Caco-2 (cell line): ENCODE measurements around the gene CEP164. TPM values are rescaled to one million over a fixed set of nuclear protein-coding genes. Genes with fewer than 3 reads are reported as not detected.

ENCODE experiments used
- BruUV-seq: library from RNA; stranded (reverse); fragments of 400-500 nt; replicated peaks from 2 replicates; lab custom pipeline; 2021; lab: Mats Ljungman, UMichigan
- CTCF ChIA-PET: fragments of 300-600 bp; sonication (Branson Sonifier 250); formaldehyde crosslinking; loops from one replicate; lab custom pipeline; 2022; ENCODE audit warnings: antibody characterized with exemption; lab: Charles Lee
- POLR2A ChIA-PET: fragments of 300-600 bp; sonication (Branson Sonifier 250); formaldehyde crosslinking; loops from one replicate; lab custom pipeline; 2022; ENCODE audit warnings: antibody characterized with exemption; lab: Charles Lee
- DNase-seq, 2 experiments: peaks; one replicate each; pipeline versions ENCODE4 v3.0.0 to v3.0.0-alpha.2; 2020 to 2022
- H3K27me3 ChIP-seq: replicated peaks from 2 replicates; pipeline ENCODE4 v1.6.0; 2011; ENCODE audit warnings: low read length; ENCODE audit not compliant: control insufficient read depth, insufficient read depth
- H3K36me3 ChIP-seq: 2 replicates; pipeline ENCODE4 v1.5.1; 2011; ENCODE audit warnings: low read length; ENCODE audit not compliant: control insufficient read depth, insufficient read depth
- H3K4me1 ChIP-seq: fragments of 250-450 bp; sonication (Bioruptor Pico); 2 replicates; pipeline ENCODE4 v1.5.1; 2020; ENCODE audit warnings: mild to moderate bottlenecking
- H3K4me3 ChIP-seq: 2 replicates; pipeline ENCODE4 v1.5.1; 2011; ENCODE audit warnings: low read depth, mild to moderate bottlenecking, control low read depth, low read length
- H3K9me3 ChIP-seq: fragments of 250-450 bp; sonication (Bioruptor Pico); 2 replicates; pipeline ENCODE4 v1.5.1; 2020; ENCODE audit warnings: mild to moderate bottlenecking, moderate library complexity
- H3K27ac Mint-ChIP-seq: one replicate; pipeline ENCODE4 v1.8.0; 2022; ENCODE audit warnings: mixed read lengths; ENCODE audit not compliant: unreplicated experiment
- H3K27me3 Mint-ChIP-seq: one replicate; pipeline ENCODE4 v1.8.0; 2022; ENCODE audit warnings: mixed read lengths; ENCODE audit not compliant: insufficient read depth, unreplicated experiment
- H3K36me3 Mint-ChIP-seq: one replicate; pipeline ENCODE4 v1.8.0; 2022; ENCODE audit warnings: mild to moderate bottlenecking, mixed read lengths; ENCODE audit not compliant: insufficient read depth, unreplicated experiment
- H3K4me1 Mint-ChIP-seq: one replicate; pipeline ENCODE4 v1.8.0; 2022; ENCODE audit warnings: low read depth, mixed read lengths; ENCODE audit not compliant: unreplicated experiment
- H3K4me3 Mint-ChIP-seq: one replicate; pipeline ENCODE4 v1.8.0; 2022; ENCODE audit warnings: mild to moderate bottlenecking, moderate library complexity, mixed read lengths; ENCODE audit not compliant: unreplicated experiment
- H3K9me3 Mint-ChIP-seq: one replicate; pipeline ENCODE4 v1.8.0; 2022; ENCODE audit warnings: mixed read lengths; ENCODE audit not compliant: unreplicated experiment
- intact Hi-C: fragments of 100-400 bp; cut with micrococcal nuclease; formaldehyde crosslinking; loops from one replicate; pipeline ENCODE4 v1.10.0; 2022; ENCODE audit not compliant: unreplicated experiment
- total RNA-seq: library from RNA; stranded (reverse); gene quantifications from 2 replicates; pipeline ENCODE4 v1.2.3, GENCODE V29; 2022
- TF ChIP-seq, protein P1 (sequence below), 2 experiments: fragments of 200-600 bp in 1 of 2; IDR thresholded peaks; 1 replicate in 1 of 2; 2 replicates in 1 of 2; pipeline versions ENCODE4 v1.5.1 to v1.8.0; 2011 to 2022; ENCODE audit warnings: antibody characterized with exemption in 1 of 2, control low read depth in 1 of 2, inconsistent platforms in 1 of 2, low read depth in 1 of 2, low read length in 1 of 2, mild to moderate bottlenecking in 1 of 2, moderate library complexity in 1 of 2; ENCODE audit not compliant: insufficient read depth in 1 of 2, severe bottlenecking in 1 of 2, unreplicated experiment in 1 of 2

The CEP164 gene
- total RNA-seq, 1 experiment from 2014 or later = 48.9 TPM

DNA sequence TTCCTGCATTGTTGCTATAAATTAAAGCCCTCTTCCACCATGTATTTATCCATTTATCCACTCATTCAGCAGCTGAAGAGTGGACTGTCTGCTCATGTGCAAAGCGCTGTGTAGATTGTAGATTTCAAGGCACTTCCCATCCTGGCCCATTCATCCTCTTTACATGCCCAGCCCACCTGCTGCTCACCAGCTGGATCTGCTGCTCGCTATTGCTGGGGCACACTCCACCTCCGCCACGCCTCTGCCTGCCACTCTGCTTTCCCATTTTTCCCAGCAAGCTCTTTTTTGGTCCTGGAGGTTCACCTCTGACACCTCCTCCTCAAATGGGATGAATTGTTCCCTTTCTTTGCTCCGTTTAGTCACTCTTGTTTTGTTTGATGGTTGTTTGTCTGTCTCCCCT is 48.3 kb downstream of the CEP164 start:
- no peaks in the 10 kb centered on the region for H3K27me3 ChIP-seq
- no peak overlapping the region for H3K4me3 ChIP-seq
- CTCF ChIA-PET = no interaction called here
- no TSS peak for BruUV-seq
- no peaks in the 10 kb centered on the region for H3K9me3 ChIP-seq
- intact Hi-C loops = no loop called here
- Mint-ChIP-seq H3K4me3 (no peak overlapping the region), H3K4me1 (no peaks in the 10 kb centered on the region), H3K27me3 (no peaks in the 10 kb centered on the region), H3K9me3 (no peaks in the 10 kb centered on the region), H3K36me3 (peaks cover 16% of the 10 kb centered on the region), H3K27ac (no peak overlapping the region)
- no peaks in the 10 kb centered on the region for H3K36me3 ChIP-seq
- H3K4me1 ChIP-seq = no peaks in the 10 kb centered on the region
- no peak for DNase-seq
- TF ChIP-seq, protein P1, sequence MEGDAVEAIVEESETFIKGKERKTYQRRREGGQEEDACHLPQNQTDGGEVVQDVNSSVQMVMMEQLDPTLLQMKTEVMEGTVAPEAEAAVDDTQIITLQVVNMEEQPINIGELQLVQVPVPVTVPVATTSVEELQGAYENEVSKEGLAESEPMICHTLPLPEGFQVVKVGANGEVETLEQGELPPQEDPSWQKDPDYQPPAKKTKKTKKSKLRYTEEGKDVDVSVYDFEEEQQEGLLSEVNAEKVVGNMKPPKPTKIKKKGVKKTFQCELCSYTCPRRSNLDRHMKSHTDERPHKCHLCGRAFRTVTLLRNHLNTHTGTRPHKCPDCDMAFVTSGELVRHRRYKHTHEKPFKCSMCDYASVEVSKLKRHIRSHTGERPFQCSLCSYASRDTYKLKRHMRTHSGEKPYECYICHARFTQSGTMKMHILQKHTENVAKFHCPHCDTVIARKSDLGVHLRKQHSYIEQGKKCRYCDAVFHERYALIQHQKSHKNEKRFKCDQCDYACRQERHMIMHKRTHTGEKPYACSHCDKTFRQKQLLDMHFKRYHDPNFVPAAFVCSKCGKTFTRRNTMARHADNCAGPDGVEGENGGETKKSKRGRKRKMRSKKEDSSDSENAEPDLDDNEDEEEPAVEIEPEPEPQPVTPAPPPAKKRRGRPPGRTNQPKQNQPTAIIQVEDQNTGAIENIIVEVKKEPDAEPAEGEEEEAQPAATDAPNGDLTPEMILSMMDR (IDR thresholded peaks at IDR 0.05; ENCODE audit: insufficient read depth in 1 of 2, low read depth in 1 of 2, low read length in 1 of 2, severe bottlenecking in 1 of 2, unreplicated experiment in 1 of 2) = no peak
- POLR2A ChIA-PET = no interaction called here

DNA sequence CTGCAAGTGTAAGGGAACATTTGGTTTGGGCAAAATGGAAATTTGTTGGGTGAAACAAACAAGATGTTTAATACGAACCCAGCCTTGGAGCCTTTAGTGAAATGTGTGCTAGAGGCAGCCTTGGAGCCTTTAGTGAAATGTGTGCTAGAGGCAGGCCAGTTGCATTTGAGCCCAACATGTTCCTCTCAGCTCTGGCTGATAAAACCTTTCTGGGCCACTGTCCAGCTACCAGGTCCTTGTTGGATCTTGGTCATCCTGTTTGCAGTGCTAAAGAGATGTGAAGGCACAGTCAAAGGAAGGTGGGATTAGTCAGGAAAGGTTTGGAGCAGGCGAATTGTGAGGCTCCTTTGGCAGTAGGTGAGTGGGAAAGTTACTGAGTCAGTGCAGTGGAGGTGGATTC is 48.9 kb downstream of the CEP164 start:
- ChIA-PET CTCF (interaction anchor here (1.0 kb wide), 1 partner anchor 50 kb away, joined by 4 read pairs; no protein-coding TSS in a partner anchor), POLR2A (no interaction called here)
- Mint-ChIP-seq H3K4me3 (no peak overlapping the region), H3K36me3 (peaks cover 14% of the 10 kb centered on the region), H3K27ac (no peak overlapping the region), H3K27me3 (no peaks in the 10 kb centered on the region), H3K4me1 (no peaks in the 10 kb centered on the region), H3K9me3 (no peaks in the 10 kb centered on the region)
- Histone ChIP-seq H3K4me3 (no peak overlapping the region), H3K9me3 (no peaks in the 10 kb centered on the region), H3K4me1 (no peaks in the 10 kb centered on the region), H3K36me3 (no peaks in the 10 kb centered on the region), H3K27me3 (no peaks in the 10 kb centered on the region)
- DNase-seq = no peak
- no TSS peak for BruUV-seq
- TF ChIP-seq, protein P1 (IDR thresholded peaks at IDR 0.05; ENCODE audit: insufficient read depth in 1 of 2, low read depth in 1 of 2, low read length in 1 of 2, severe bottlenecking in 1 of 2, unreplicated experiment in 1 of 2) = no peak
- intact Hi-C loops = no loop called here

DNA sequence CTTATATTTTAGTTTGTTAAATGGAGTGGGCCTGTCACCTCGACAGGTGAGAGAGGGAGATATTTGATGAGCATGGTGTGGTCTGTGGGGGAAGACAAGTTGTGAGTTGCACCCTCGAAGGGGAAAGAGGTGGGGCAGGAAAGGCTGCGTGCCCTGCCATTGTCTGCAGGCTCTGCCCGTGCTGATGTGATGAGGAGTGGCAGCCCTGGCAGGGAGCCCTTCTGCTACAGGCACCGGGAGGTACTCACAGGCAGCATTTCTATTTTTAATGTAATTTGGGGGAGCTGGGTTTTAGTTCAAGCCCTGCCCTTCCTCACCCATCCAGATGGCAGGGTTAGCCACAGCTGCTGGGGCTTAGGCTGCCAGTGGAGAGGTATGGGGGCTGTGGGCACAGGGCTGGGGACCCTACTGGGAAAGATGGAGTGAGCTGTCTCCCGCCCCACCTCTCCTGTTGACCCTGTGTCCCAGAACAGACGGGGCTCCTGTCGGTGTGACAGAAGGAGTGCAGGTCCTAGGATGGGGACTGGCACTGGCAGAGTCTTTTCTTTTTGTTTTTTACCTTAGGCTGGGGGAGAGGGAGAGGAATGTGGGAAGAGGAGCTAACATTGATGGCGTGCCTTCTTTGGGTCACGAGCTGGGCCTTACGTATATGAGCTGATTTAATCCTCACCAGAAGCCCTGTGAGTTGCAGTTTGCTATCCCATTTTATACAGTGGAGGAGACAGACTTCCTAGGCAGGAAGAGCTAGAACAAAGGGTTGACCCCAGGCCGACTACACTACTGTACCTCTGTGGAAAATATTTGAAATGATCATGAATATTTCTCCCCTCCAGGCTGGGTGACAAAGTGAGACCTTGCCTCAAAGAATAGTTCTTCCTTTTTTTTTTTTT is 51.6 kb downstream of the CEP164 start:
- TF ChIP-seq, protein P1 (IDR thresholded peaks at IDR 0.05; ENCODE audit: insufficient read depth in 1 of 2, low read depth in 1 of 2, low read length in 1 of 2, severe bottlenecking in 1 of 2, unreplicated experiment in 1 of 2) = no peak
- Mint-ChIP-seq H3K9me3 (no peaks in the 10 kb centered on the region), H3K27ac (no peak overlapping the region), H3K4me1 (no peaks in the 10 kb centered on the region), H3K27me3 (no peaks in the 10 kb centered on the region), H3K4me3 (no peak overlapping the region), H3K36me3 (no peaks in the 10 kb centered on the region)
- Histone ChIP-seq H3K4me3 (no peak overlapping the region), H3K36me3 (peaks cover 2% of the 10 kb centered on the region; the same call in 1 of the 2 replicates), H3K9me3 (no peaks in the 10 kb centered on the region), H3K4me1 (no peaks in the 10 kb centered on the region), H3K27me3 (no peaks in the 10 kb centered on the region)
- BruUV-seq = no TSS peak
- CTCF ChIA-PET = interaction anchor here (0.9 kb wide), 1 partner anchor 47 kb away, joined by 3 read pairs; no protein-coding TSS in a partner anchor
- intact Hi-C loops = no loop called here
- POLR2A ChIA-PET = no interaction called here
- peak in 1 of 2 experiments; percentile 25 for DNase-seq
